Mesenchymal stem cell (in vitro differentiated cells and primary cell): ENCODE data around the gene MAN2C1.

Experiments used
- DNase-seq: peaks from one replicate; pipeline ENCODE4 v3.0.0-alpha.2; 2013
- H2AFZ ChIP-seq: one replicate; pipeline ENCODE4 v1.6.1; 2013; ENCODE audit warnings: low read depth, mild to moderate bottlenecking, control low read depth, inconsistent platforms, low read length, moderate library complexity
- H2AK5ac ChIP-seq: 2 replicates; pipeline ENCODE4 v1.6.1; 2013; ENCODE audit warnings: low read length, moderate library complexity, mild to moderate bottlenecking, inconsistent platforms; ENCODE audit not compliant: severe bottlenecking
- H2BK120ac ChIP-seq: one replicate; pipeline ENCODE4 v1.6.1; 2013; ENCODE audit warnings: low read depth, mild to moderate bottlenecking, inconsistent platforms, low read length, moderate library complexity
- H2BK12ac ChIP-seq, 2 experiments: one replicate each; pipeline ENCODE4 v1.6.1; 2013; ENCODE audit warnings: inconsistent platforms in 2 of 2, low read length in 2 of 2, mild to moderate bottlenecking in 2 of 2, moderate library complexity in 2 of 2, control low read depth in 1 of 2
- H2BK15ac ChIP-seq: one replicate; pipeline ENCODE4 v1.6.1; 2013; ENCODE audit warnings: mild to moderate bottlenecking, low read depth, inconsistent platforms; ENCODE audit not compliant: poor library complexity, severe bottlenecking
- H2BK5ac ChIP-seq: 2 replicates; pipeline ENCODE4 v1.6.1; 2013; ENCODE audit warnings: low read depth, mild to moderate bottlenecking, low read length, control low read depth, inconsistent platforms; ENCODE audit not compliant: poor library complexity, severe bottlenecking
- H3K14ac ChIP-seq, 2 experiments: one replicate each; pipeline ENCODE4 v1.6.1; 2013; ENCODE audit warnings: inconsistent platforms in 2 of 2, low read length in 2 of 2, control low read depth in 1 of 2, mild to moderate bottlenecking in 1 of 2, moderate library complexity in 1 of 2
- H3K18ac ChIP-seq, 2 experiments: one replicate each; pipeline ENCODE4 v1.6.1; 2013; ENCODE audit warnings: inconsistent platforms in 2 of 2, low read length in 2 of 2, control low read depth in 1 of 2, low read depth in 1 of 2, mild to moderate bottlenecking in 1 of 2
- H3K23ac ChIP-seq, 2 experiments: one replicate each; pipeline ENCODE4 v1.6.1; 2013; ENCODE audit warnings: inconsistent platforms in 2 of 2, low read length in 2 of 2, mild to moderate bottlenecking in 2 of 2, moderate library complexity in 2 of 2, control low read depth in 1 of 2
- H3K27ac ChIP-seq: 2 replicates; pipeline ENCODE4 v1.5.1; 2013; ENCODE audit warnings: mild to moderate bottlenecking, moderate library complexity, low read length, control low read depth, inconsistent platforms; ENCODE audit not compliant: poor library complexity, severe bottlenecking
- H3K27me3 ChIP-seq, 2 experiments: 2 replicates each; pipeline versions ENCODE4 v1.6.1 to v1.7.0; 2013; ENCODE audit warnings: low read length in 2 of 2, mild to moderate bottlenecking in 2 of 2, moderate library complexity in 2 of 2, control low read depth in 1 of 2, inconsistent platforms in 1 of 2; ENCODE audit not compliant: control insufficient read depth in 1 of 2, insufficient read depth in 1 of 2
- H3K36me3 ChIP-seq, 2 experiments: 2 replicates each; pipeline versions ENCODE4 v1.6.1 to v1.7.0; 2013; ENCODE audit warnings: low read length in 2 of 2, control low read depth in 1 of 2, inconsistent platforms in 1 of 2, low read depth in 1 of 2, mild to moderate bottlenecking in 1 of 2; ENCODE audit not compliant: insufficient read depth in 2 of 2, control insufficient read depth in 1 of 2
- H3K4ac ChIP-seq, 2 experiments: one replicate each; pipeline ENCODE4 v1.6.1; 2013; ENCODE audit warnings: inconsistent platforms in 2 of 2, low read length in 2 of 2, mild to moderate bottlenecking in 2 of 2, moderate library complexity in 2 of 2, control low read depth in 1 of 2, low read depth in 1 of 2
- H3K4me1 ChIP-seq: 2 replicates; pipeline ENCODE4 v1.6.1; 2013; ENCODE audit warnings: low read depth, low read length, control low read depth; ENCODE audit not compliant: control insufficient read depth, insufficient read depth
- H3K4me2 ChIP-seq: 2 replicates; pipeline ENCODE4 v1.6.1; 2013; ENCODE audit warnings: low read length, mild to moderate bottlenecking, inconsistent platforms; ENCODE audit not compliant: poor library complexity, severe bottlenecking
- H3K4me3 ChIP-seq, 2 experiments: 2 replicates each; pipeline versions ENCODE4 v1.5.1 to v1.7.0; 2013; ENCODE audit warnings: low read length in 2 of 2, mild to moderate bottlenecking in 2 of 2, control low read depth in 1 of 2, low read depth in 1 of 2; ENCODE audit not compliant: insufficient read depth in 1 of 2
- H3K79me1 ChIP-seq: replicated peaks from 2 replicates; pipeline ENCODE4 v1.6.1; 2013; ENCODE audit warnings: mild to moderate bottlenecking, control low read depth, low read length, inconsistent platforms; ENCODE audit not compliant: poor library complexity, severe bottlenecking
- H3K9ac ChIP-seq: 2 replicates; pipeline ENCODE4 v1.7.0; 2013; ENCODE audit warnings: mild to moderate bottlenecking, low read length, moderate library complexity
- H3K9me3 ChIP-seq: 2 replicates; pipeline ENCODE4 v1.7.0; 2013; ENCODE audit warnings: mild to moderate bottlenecking, low read length; ENCODE audit not compliant: control insufficient read depth
- H4K8ac ChIP-seq: one replicate; pipeline ENCODE4 v1.6.1; 2013; ENCODE audit warnings: inconsistent platforms, mild to moderate bottlenecking, low read length, moderate library complexity
- H4K91ac ChIP-seq: one replicate; pipeline ENCODE4 v1.6.1; 2013; ENCODE audit warnings: mild to moderate bottlenecking, low read length, inconsistent platforms
- WGBS: methylation state at CpG from one replicate; pipeline ENCODE4 v1.1.7; 2013; ENCODE audit warnings: mixed read lengths; 5-methylcytosine and 5-hydroxymethylcytosine counted together

MAN2C1 gene

DNA sequence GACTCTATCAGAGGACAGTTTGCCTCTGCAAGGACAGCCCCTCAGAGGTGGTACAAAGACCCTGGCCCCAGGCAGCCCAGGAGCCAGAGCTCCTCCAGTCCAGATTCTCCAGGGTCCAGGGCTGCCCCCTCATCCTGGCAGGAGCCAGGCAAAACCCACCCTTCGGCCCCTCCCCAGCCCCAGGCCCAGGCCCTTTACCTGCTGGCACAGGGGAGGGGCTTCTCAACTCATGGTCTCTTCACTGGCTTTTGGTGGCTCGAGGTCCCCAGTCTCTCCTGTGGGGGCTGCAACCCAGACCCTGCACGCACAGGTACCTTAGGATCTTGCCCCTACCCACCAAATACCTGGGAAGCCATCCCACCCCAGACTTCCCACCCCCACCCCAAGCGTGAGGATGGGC is 13.0 kb downstream of the MAN2C1 start:
- WGBS: 96% methylated on average over 4 of the region's 4 CpGs
- no peaks in the 10 kb centered on the region for H3K9me3 ChIP-seq

DNA sequence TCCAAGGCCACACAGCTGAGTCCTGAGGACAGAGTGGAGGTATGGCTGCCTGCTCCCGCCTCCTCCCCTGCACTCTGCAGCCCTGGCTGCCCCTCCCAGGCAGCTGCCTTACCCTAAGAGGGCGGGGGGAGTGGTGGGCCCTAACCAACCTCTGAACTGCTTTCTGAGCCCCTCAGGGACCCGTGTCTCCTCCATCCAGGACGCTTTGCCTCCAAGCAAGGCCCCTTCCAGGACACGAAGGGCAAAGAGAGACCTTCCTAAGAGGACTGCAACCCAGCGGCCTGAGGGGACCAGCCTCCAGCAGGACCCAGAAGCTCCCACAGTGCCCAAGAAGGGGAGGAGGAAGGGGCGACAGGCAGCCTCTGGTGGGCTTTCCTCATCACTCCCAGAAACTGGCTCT is 14.0 kb downstream of the MAN2C1 start:
- H4K8ac ChIP-seq: no peak overlapping the region
- 90% methylated on average over 6 of the region's 7 CpGs for WGBS
- no peak overlapping the region for H3K23ac ChIP-seq
- H3K14ac ChIP-seq: no peak overlapping the region
- H3K4ac ChIP-seq: no peak overlapping the region
- no peak overlapping the region for H3K9ac ChIP-seq
- H4K91ac ChIP-seq: no peak overlapping the region
- no peak overlapping the region for H2BK15ac ChIP-seq
- H3K4me1 ChIP-seq: peaks cover 1% of the 10 kb centered on the region
- no peaks in the 10 kb centered on the region for H3K79me1 ChIP-seq
- H2AFZ ChIP-seq: no peak overlapping the region
- H3K4me3 ChIP-seq: no peak overlapping the region
- H2BK120ac ChIP-seq: no peak overlapping the region
- DNase-seq: no peak
- no peaks in the 10 kb centered on the region for H3K9me3 ChIP-seq
- H2BK5ac ChIP-seq: no peak overlapping the region
- H3K27me3 ChIP-seq: no peaks in the 10 kb centered on the region
- no peak overlapping the region for H2AK5ac ChIP-seq
- H3K36me3 ChIP-seq: peaks cover 40 to 62% of the 10 kb centered on the region in 2 experiments
- no peak overlapping the region for H3K4me2 ChIP-seq
- no peak overlapping the region for H3K18ac ChIP-seq
- H3K27ac ChIP-seq: no peak overlapping the region
- no peak overlapping the region for H2BK12ac ChIP-seq

More for the DNA sequence above, 13.0 kb downstream of the MAN2C1 start:
- no peak overlapping the region for H3K14ac ChIP-seq
- H4K91ac ChIP-seq: no peak overlapping the region
- H3K18ac ChIP-seq: no peak overlapping the region
- no peaks in the 10 kb centered on the region for H3K27me3 ChIP-seq
- H2AK5ac ChIP-seq: no peak overlapping the region
- H3K23ac ChIP-seq: no peak overlapping the region
- no peak overlapping the region for H3K4ac ChIP-seq
- no peak overlapping the region for H2BK12ac ChIP-seq
- no peak overlapping the region for H3K27ac ChIP-seq
- H3K79me1 ChIP-seq: no peaks in the 10 kb centered on the region
- DNase-seq: no peak
- no peak overlapping the region for H2BK15ac ChIP-seq
- H2BK120ac ChIP-seq: no peak overlapping the region
- H4K8ac ChIP-seq: no peak overlapping the region
- peaks cover 49 to 68% of the 10 kb centered on the region in 2 experiments for H3K36me3 ChIP-seq
- H3K4me2 ChIP-seq: no peak overlapping the region
- H3K9ac ChIP-seq: no peak overlapping the region
- no peak overlapping the region for H3K4me3 ChIP-seq
- no peak overlapping the region for H2BK5ac ChIP-seq
- no peaks in the 10 kb centered on the region for H3K4me1 ChIP-seq
- no peak overlapping the region for H2AFZ ChIP-seq

DNA sequence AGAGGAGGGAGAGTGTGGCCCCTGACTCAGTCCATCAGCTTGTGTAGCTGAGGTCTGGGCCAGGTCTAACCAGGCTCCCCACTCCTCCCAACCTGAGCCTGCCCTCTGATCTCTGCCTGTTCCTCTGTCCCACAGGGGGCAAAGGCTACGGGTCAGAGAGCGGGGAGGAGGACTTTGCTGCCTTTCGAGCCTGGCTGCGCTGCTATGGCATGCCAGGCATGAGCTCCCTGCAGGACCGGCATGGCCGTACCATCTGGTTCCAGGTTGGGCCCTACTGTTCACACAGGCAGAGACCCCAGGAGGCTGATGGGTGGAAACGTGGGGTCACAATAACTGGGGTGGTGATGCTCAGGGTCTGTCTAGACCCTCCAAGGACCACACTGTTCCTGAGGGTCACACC is 14.8 kb downstream of the MAN2C1 start:
- Histone ChIP-seq H3K9me3 (no peaks in the 10 kb centered on the region), H4K91ac (no peak overlapping the region), H3K4me1 (peaks cover 8% of the 10 kb centered on the region), H2BK12ac (no peak overlapping the region), H3K4me3 (no peak overlapping the region), H2BK5ac (no peak overlapping the region), H3K79me1 (peaks cover 3% of the 10 kb centered on the region), H3K9ac (no peak overlapping the region), H4K8ac (no peak overlapping the region), H3K4me2 (no peak overlapping the region), H2BK120ac (no peak overlapping the region), H2AFZ (no peak overlapping the region), H3K36me3 (peaks cover 33 to 55% of the 10 kb centered on the region in 2 experiments), H2BK15ac (no peak overlapping the region), H3K14ac (no peak overlapping the region), H3K27me3 (peaks cover 4 to 7% of the 10 kb centered on the region in 2 experiments), H3K4ac (no peak overlapping the region), H3K27ac (no peak overlapping the region), H2AK5ac (no peak overlapping the region), H3K23ac (no peak overlapping the region), H3K18ac (no peak overlapping the region)
- 97% methylated on average over 7 of the region's 7 CpGs for WGBS
- DNase-seq: no peak

DNA sequence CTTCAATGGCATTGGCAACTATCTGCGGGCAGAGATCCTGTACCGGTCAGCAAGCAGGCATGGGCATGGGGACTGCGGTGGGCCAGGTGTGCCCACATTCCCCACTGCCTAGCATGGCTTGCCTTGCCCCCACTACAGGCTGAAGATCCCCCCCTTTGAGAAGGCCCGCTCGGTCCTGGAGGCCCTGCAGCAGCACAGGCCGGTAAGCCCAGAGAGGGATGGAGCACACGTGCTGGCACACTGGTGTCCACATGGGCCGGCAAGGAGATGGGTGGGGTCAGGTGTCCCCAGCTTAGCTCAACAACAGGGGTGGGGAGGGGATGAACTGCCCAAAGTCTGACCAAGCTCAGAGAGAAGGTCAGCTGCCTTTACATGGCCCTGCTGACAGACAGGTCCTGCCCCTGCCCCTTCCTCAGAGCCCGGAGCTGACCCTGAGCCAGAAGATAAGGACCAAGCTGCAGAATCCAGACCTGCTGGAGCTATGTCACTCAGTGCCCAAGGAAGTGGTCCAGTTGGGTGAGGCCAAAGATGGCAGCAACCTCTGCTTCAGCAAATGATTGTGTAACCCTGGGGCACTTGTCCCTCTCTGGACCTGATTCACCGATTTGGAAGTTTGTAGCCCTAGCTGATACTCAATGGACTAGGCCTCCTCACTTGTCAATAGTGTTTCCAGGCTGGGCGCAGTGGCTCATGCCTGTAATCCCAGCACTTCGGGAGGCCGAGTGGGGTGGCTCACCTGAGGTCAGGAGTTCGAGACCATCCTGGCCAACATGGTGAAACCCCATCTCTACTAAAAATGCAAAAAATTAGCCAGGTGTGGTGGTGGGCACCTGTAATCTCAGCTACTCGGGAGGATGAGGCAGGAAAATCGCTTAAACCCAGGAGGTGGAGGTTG is 16.0 kb downstream of the MAN2C1 start:
- H3K14ac ChIP-seq: no peak overlapping the region
- H2BK12ac ChIP-seq: no peak overlapping the region
- H3K4me3 ChIP-seq: no peak overlapping the region
- H3K27me3 ChIP-seq: peaks cover 4 to 11% of the 10 kb centered on the region in 2 experiments
- H2AFZ ChIP-seq: no peak overlapping the region
- no peak overlapping the region for H4K8ac ChIP-seq
- no peak overlapping the region for H3K18ac ChIP-seq
- H3K27ac ChIP-seq: no peak overlapping the region
- H4K91ac ChIP-seq: no peak overlapping the region
- no peak overlapping the region for H2BK15ac ChIP-seq
- no peaks in the 10 kb centered on the region for H3K9me3 ChIP-seq
- H3K79me1 ChIP-seq: peaks cover 5% of the 10 kb centered on the region
- 98% methylated on average over 15 of the region's 16 CpGs for WGBS
- H2BK5ac ChIP-seq: no peak overlapping the region
- peaks cover 13% of the 10 kb centered on the region for H3K4me1 ChIP-seq
- no peak overlapping the region for H2BK120ac ChIP-seq
- DNase-seq: no peak
- no peak overlapping the region for H3K4me2 ChIP-seq
- no peak overlapping the region for H3K9ac ChIP-seq
- peaks cover 24 to 46% of the 10 kb centered on the region in 2 experiments for H3K36me3 ChIP-seq
- H3K23ac ChIP-seq: no peak overlapping the region
- no peak overlapping the region for H2AK5ac ChIP-seq
- no peak overlapping the region for H3K4ac ChIP-seq
